Choroid plexus epithelial cell (primary cell): ENCODE measurements around the gene SLC24A4.
"Not testable (repeated sequence)": the region's sequence is repeated elsewhere in the genome, so short reads cannot be mapped to it uniquely, and the experiment has no call there.

Experiments used
- DNase-seq: peaks from one replicate; pipeline ENCODE4 v3.0.0-alpha.2; 2010; ENCODE audit warnings: low read depth
- H3K4me3 ChIP-seq: 2 replicates; pipeline ENCODE4 v1.5.1; 2011; ENCODE audit warnings: low read depth, mild to moderate bottlenecking, control low read depth, low read length, moderate library complexity
- TF ChIP-seq, protein P1 (sequence below): conservative IDR thresholded peaks from 2 replicates; pipeline ENCODE4 v1.5.1; 2011; ENCODE audit warnings: low read depth, mild to moderate bottlenecking, control low read depth, inconsistent platforms, low read length, moderate library complexity

Gene SLC24A4

DNA sequence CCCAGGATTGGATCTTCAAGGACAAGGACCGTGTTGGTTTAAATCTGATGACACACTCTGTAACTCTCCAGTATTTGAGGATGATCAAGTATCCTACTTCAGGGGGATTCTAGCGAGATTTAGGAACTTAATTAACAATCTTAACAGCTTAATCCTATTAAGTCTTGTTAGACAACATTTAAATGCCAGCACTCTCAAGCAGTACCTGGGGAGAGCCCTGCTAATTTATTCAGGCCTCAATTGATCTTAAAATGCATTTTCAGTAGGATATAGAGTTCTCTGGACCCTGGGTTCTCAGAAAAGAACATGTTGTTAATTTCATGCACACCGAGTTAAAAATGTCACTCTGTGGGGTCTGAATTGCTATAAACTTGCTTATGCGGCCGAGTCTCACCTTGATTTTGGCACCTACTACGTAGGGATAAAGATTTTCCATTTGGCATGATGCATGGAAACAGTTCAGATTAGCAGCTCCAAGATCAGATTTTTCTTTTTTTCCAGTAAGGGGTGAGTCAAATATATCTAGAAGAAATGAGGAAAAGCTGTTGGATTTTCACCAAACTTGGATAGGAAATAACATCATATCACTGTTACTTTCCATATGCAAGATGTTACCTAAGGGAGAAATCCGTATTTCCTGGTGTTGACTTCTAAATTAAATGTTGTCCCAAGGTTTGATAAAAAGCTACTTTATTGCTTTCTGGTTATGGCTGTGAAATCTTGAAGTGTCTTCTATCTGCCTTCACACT, 76.1 kb downstream of the SLC24A4 start:
- TF ChIP-seq, protein P1, sequence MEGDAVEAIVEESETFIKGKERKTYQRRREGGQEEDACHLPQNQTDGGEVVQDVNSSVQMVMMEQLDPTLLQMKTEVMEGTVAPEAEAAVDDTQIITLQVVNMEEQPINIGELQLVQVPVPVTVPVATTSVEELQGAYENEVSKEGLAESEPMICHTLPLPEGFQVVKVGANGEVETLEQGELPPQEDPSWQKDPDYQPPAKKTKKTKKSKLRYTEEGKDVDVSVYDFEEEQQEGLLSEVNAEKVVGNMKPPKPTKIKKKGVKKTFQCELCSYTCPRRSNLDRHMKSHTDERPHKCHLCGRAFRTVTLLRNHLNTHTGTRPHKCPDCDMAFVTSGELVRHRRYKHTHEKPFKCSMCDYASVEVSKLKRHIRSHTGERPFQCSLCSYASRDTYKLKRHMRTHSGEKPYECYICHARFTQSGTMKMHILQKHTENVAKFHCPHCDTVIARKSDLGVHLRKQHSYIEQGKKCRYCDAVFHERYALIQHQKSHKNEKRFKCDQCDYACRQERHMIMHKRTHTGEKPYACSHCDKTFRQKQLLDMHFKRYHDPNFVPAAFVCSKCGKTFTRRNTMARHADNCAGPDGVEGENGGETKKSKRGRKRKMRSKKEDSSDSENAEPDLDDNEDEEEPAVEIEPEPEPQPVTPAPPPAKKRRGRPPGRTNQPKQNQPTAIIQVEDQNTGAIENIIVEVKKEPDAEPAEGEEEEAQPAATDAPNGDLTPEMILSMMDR: no peak
- no peak overlapping the region for H3K4me3 ChIP-seq
- no peak for DNase-seq

DNA sequence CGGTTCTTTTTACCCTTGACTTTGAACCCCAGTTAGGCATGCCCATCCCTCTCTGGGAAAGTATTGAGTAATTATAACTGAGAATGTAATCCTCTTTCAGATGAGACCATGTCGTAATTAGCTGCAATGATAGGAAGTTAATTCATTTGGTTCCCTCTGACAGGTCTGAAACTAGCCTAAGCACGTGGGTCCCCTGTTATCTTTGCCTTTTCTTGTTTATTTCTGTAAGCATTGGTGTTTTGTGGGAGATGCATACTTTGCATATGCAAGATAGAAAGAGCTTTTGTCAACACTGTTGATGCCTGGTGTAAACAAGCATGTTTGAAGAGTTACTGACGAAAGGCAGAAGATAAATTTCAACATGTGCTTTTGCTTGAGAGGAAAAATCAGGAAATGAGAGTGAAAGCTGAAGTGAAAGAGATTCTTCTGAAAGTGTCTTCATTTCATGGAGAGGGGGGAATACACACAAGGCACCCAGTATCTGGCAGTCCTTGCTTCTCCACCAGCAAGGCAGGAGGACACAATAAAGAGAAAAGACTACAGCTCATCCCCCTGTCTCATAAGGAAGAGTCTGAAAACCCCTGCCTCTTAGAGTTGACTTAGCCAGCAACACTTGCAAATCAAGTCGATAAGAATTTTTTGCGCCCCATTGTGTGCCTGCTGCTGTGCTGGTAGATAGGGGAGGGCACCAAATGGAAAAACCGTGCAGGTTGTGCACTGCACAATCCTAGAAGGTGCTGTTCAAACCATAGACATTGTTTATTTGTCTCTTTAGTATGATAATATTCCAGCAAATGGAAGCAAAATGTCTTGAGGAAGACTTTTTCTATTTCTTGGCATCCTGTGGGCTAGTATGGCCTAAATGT, 77.8 kb downstream of the SLC24A4 start:
- no peak overlapping the region for H3K4me3 ChIP-seq

DNA sequence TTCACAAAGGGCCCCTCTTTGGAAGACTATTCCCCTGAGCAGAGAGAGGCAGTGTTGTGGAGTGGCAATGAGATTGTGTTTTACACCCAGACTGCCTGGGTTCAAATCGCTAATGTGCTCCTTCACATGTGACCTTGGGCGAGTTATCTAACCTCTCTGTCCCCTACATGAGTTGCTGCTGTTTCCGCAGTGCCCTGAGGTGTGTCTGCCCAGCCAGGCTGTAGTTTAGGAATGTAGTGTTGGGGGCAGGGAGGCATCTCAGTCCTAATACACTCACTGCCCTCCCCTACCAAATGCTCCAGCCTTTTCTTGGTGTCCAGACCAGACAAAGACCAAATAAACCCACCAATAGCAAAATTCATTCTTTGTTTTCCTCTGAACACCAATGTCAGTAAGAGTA, 78.6 kb downstream of the SLC24A4 start:
- TF ChIP-seq, protein P1: no peak
- no peak for DNase-seq
- no peak overlapping the region for H3K4me3 ChIP-seq

More for the DNA sequence above, 77.8 kb downstream of the SLC24A4 start:
- DNase-seq: no peak
- TF ChIP-seq, protein P1: no peak

DNA sequence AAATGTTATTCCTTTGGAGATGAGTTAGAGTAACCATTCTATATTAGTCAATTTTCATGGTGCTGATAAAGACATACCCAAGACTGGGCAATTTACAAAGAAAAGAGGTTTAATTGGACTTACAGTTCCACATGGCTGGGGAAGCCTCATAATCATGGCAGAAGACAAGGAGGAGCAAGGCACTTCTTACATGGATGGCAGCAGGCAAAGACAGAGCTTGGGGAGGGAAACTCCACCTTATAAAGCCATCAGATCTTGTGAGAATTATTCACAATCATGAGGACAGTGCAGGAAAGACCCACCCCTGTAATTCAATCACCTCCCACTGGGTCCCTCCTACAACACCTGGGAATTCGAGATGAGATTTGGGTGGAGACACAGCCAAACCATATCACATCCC, 79.5 kb downstream of the SLC24A4 start:
- DNase-seq, H3K4me3 ChIP-seq: not testable (repeated sequence)

DNA sequence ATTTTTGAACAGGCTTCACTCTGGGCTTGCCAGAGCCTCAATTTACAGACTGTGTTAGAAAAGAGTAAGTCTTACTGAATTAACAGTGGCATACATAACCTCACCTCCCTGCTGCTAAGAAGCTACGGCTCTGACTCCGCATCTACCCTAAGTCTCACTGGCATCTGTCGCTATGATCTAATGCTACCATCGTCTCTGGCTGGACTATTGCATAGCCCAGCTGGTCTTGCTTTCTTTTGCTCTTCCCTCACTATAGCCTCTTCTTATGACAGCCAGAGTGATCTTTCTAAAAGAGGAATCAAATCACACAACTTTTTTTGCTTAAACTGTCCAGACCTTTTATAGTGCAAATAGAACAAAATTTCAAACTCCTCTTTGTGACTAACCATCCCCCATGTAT, 81.1 kb downstream of the SLC24A4 start:
- no peak for DNase-seq
- TF ChIP-seq, protein P1: no peak
- no peak overlapping the region for H3K4me3 ChIP-seq

DNA sequence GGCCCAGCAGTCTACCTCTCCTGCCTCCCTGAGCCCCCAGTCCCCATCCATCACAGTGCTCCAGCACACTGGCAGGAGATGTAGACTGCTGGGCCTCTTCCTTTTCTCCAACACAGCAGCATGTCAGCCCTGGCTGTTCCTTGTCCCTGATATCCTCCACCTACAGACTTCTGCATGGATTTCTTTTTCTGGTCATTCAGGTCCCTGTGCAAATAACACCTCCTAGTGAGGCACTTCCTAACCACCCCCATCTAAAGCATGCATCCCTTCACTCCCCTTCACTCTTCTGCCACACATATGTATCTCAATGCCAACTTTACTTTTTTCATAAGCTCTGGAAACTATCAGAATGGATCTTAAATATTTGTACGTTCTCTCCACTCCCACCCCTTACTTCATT, 81.5 kb downstream of the SLC24A4 start:
- TF ChIP-seq, protein P1: no peak
- H3K4me3 ChIP-seq: no peak overlapping the region
- DNase-seq: no peak

DNA sequence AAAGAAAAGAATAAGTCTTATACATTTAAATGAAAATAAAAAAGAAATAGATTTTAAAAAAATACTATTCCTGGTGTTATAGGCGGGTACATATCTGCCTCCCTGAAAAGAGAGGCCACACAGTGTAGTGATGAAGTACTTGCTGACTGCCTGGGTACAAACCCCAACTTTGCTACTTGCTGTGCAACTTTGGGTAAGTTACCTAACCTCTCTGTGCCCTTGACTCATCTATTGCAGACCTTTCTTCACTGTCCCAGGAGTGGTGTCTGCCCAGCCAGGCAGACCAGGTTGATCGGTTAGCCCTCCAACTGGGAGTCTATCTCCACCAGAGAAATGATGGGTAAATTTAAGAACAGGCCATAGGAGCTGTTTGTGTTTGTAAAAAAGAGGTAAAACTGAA, 82.0 kb downstream of the SLC24A4 start:
- no peak for DNase-seq
- H3K4me3 ChIP-seq: no peak overlapping the region
- TF ChIP-seq, protein P1: no peak
